HG03432 (cell line): ENCODE data around the gene CCDC74A.
"Not testable (repeated sequence)": the region's sequence is repeated elsewhere in the genome, so short reads cannot be mapped to it uniquely, and the experiment has no call there.

Experiments
- ATAC-seq: cut with Tn5 transposase; IDR thresholded peaks from one replicate; pipeline ENCODE4 v1.9.1; 2021; ENCODE audit warnings: mild to moderate bottlenecking, moderate library complexity; ENCODE audit not compliant: unreplicated experiment

Gene CCDC74A

DNA sequence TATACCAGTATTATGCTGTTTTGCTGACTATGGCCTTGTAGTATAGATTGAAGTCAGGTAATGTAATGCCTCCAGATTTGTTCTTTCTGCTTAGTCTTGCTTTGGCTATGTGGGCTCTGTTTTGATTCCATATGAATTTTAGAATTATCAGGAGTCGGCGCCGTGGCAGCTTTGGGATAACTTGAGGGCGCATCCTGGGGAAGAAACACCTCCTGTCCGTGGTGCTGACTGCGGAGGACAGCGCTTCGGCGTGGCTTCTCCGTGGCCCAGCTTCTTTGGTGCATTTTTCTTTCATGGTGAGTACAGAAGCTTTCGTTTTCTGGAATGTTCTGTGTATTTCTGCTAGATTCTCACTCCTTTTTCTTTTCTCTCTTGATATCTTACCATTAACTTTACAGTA lies 25.2 kb downstream of the CCDC74A start:
- ATAC-seq, result no peak

DNA sequence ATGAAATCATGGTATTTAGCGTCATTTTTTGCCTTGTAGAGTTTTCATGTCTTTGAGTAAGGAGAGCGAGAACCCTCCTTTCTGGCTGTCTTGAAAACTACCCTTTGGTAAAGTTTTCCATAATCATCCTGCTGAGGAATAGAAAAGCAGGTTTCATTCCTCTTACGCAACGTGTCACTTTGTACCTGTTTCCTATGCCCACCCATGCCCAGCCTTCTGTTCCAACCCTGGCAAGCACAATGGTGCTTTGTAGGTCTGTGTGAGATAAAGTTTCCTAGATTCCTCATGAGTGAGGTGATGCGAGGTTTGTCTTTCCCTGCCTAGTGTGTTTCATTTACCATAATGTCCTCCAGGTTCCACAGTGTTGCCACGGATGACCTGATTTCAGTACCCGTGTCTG lies 29.3 kb downstream of the CCDC74A start:
- ATAC-seq, result no peak

DNA sequence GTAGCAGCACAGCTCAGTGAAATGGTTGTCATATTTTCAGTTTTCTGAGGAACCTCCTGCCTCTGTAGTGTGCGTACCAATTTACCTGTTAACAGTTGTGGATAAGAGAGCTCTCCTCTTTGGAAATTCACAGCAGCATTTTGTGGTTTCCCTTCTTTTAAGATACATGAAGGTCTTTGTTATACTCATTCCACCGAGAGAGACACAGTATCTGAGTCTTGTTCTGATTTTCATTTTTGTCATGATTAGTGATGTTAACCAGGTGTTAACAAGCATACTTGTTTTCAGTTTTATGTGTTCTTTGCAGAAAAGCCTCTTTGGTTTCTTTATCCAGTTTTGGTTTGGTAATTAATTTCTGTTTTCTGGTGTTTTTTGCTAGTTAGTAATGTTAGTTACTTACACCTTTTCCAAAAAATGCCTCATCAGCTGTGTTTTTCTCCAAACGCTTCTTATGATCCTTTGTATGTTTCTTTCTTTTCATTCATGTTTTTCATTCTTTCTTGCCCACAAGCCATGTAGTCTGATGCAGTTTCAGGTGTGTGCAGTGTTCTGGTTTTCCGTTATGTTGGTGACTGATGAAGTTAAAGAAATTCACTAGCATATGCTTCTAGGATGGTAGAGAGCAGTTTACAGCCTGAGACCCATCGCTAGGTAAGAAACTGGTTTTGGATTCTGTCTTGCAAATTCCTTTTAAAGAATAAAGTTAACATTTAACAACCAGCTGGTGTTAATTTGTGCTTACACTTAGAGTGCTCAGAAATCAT lies 30.1 kb downstream of the CCDC74A start:
- no peak for ATAC-seq

DNA sequence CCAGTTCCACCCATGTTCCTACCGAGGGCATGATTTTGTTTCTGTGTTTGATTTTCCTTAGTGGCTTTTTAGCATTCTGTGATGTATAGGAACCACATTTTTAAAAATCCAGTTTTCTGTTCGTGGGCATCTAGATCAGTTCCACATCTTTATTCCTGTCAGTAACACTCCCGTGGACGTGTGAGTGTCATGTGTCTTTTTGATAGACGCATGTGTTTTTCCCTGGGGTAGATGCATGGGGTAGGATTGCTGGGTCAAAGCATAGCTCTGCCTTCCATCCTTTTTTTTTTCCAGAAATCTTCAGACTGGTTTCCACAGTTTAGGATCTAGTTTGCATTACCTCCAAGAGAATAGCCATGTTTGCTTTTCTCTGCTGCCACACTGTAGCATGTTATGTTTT lies 38.7 kb downstream of the CCDC74A start:
- ATAC-seq, result no peak

DNA sequence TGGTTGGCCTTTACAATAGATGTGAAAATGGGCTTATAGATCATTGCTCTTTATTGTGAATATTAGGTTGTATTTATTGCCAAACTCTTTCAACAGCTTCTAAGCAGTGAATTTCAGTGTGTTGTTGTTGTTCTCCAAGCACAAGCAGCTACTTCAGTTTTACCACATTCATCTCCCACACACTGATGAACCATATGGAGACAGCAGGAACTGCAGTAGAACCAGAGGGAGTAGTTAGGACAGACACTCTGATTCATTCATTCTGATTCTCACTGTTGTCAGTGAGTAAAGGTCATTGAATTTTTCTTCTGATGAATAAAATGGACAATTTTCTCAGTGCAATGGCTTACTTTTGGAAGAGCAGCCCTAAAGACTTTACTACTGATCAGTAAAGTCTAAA lies 40.2 kb downstream of the CCDC74A start:
- ATAC-seq, result no peak

DNA sequence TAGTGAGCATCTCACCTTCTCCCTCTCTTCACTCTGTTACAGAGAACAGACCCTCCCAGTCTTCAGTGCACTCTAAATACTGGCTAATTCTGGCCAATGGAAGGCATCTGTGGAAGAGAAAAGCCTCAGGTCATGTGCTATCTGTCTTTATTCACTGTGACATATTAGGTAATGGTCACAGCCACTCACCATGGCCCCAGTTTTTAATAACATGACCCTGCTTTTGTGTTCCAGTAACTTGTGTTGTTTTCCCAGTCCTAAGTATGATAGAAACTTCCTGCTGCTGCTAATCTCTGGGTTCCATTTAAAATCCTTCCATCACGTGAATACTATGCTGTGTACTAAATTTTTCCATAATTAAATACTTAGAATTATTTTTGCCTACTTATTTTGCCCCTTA lies 40.7 kb downstream of the CCDC74A start:
- ATAC-seq, result not testable (repeated sequence)

DNA sequence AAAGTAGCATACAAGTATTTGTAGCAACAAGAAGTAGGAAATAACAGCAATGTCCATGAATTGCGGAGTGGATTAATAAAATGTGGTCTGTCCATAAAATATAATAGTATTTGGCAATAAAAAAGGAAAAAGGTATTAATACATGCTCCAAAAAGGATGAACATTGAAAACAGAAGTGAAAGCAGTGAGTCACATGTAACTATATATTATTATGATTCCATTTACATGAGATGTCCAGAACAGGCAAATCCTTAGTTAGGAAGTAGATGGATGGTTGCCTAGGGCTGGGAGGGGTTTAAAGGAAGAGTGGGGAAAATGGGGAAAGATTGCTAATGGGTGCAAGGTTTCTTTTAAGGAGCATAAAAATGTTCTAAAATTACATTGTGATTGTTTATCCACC lies 44.5 kb downstream of the CCDC74A start:
- no peak for ATAC-seq

DNA sequence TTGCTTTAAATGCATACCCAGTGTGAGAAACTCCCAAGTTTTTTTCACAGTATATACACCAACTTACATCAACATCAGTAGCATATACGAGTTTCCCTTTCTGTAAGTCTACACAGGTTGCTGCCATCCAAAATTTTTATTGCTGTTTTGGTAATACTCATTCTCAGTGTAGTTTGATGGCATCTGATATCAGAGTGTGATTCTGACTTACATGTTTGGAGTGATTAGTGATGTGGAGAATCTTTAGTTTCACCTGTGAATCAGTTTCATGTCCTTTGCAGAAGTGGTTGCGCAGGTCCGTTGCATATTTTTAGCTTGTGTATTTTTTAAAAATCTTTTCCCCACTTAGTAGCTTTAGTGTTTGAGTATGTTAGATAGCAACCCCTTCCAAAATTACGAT lies 50.1 kb downstream of the CCDC74A start:
- no peak for ATAC-seq

DNA sequence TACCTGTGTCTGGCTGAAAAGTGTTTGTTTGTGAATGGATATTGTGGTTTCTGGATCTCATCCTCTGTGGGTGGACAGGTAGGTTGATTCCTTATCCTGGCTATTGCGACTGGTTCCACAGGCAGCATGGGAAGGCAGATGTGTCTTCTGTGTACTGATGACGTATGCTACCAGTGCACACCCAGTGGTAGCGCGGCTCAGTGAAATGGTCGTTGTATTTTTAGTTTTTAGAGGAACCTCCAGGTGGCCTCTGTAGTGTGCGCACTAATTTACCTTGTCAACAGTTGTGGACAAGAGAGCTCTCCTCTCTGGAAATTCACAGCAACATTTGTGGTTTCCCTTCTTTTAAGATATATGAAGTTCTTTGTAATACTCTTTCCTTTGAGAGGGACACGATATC lies 52.5 kb downstream of the CCDC74A start:
- no peak for ATAC-seq
